ENCODE data around the gene GIPC1.
"Not testable (repeated sequence)": the region's sequence is repeated elsewhere in the genome, so short reads cannot be mapped to it uniquely, and the experiment has no call there.

Gene GIPC1

DNA sequence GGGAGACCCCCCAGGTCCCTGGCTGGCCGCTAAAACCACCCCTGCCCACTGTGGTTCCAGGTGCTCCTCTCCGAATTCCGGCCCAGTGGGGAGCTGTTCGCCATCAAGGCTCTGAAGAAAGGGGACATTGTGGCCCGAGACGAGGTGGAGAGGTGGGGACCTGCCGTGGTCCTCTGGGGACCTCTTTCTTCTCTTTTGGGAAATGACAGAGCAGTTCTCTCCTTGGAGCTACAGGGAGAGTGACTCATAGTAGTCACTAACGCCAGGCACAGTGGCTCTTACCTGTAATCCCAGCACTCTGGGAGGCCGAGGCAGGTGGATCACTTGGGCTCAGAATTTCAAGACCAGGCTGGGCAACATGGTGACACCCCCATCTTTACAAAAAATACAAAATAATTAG lies 28.1 kb downstream of the GIPC1 start:
- POLR2A ChIA-PET, result no interaction called here
- CTCF ChIA-PET, result interaction anchor here (0.7 to 5.4 kb wide), 5 partner anchors 12 to 331 kb away, joined by 3 to 50 read pairs (median 5); partner anchors contain the start of gene ASF1B
- no peak for DNase-seq (ENCODE audit: extremely low spot score)
- TF ChIP-seq, protein P1, sequence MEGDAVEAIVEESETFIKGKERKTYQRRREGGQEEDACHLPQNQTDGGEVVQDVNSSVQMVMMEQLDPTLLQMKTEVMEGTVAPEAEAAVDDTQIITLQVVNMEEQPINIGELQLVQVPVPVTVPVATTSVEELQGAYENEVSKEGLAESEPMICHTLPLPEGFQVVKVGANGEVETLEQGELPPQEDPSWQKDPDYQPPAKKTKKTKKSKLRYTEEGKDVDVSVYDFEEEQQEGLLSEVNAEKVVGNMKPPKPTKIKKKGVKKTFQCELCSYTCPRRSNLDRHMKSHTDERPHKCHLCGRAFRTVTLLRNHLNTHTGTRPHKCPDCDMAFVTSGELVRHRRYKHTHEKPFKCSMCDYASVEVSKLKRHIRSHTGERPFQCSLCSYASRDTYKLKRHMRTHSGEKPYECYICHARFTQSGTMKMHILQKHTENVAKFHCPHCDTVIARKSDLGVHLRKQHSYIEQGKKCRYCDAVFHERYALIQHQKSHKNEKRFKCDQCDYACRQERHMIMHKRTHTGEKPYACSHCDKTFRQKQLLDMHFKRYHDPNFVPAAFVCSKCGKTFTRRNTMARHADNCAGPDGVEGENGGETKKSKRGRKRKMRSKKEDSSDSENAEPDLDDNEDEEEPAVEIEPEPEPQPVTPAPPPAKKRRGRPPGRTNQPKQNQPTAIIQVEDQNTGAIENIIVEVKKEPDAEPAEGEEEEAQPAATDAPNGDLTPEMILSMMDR (IDR thresholded peaks at IDR 0.05; ENCODE audit: control extremely low read depth, extremely low read depth, low read depth, missing control alignments), result no peak

DNA sequence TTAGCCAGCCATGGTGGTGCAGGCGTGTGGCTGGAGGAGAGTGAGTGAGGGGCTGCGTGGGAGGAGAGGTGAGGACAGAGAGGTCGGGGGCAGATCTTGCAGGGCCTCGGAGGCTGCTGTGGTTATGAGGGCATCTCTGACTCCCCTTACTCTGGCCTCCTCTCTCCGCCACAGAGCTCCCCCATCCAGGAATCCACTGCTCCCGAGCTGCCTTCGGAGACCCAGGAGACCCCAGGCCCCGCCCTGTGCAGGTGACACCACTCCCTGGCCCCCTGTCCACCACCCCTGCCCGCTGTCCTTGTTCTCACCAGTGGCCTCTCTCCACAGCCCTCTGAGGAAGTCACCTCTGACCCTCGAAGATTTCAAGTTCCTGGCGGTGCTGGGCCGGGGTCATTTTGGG lies 28.5 kb downstream of the GIPC1 start:
- ChIA-PET POLR2A (interaction anchor here (0.7 kb wide), 1 partner anchor 76 kb away, joined by 3 read pairs; no protein-coding TSS in a partner anchor), CTCF (interaction anchor here (1.0 to 5.4 kb wide), 6 partner anchors 13 to 331 kb away, joined by 3 to 50 read pairs (median 4); partner anchors contain the start of genes ASF1B and GIPC1)
- DNase-seq (ENCODE audit: extremely low spot score), result no peak
- TF ChIP-seq, protein P1 (IDR thresholded peaks at IDR 0.05; ENCODE audit: control extremely low read depth, extremely low read depth, low read depth, missing control alignments), result no peak

DNA sequence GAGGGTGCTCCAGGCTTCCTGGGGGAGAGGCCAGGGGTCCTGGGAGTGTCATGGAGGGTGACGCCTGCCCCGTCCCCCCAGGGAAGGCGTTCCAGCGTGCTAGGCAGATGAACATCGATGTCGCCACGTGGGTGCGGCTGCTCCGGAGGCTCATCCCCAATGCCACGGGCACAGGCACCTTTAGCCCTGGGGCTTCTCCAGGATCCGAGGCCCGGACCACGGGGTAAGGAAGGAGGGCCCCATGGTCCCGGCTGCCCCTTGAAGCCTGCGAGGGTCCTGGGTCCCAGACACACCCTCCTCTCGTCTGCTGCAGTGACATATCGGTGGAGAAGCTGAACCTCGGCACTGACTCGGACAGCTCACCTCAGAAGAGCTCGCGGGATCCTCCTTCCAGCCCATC lies 32.2 kb downstream of the GIPC1 start:
- POLR2A ChIA-PET, result no interaction called here
- TF ChIP-seq, protein P1 (IDR thresholded peaks at IDR 0.05; ENCODE audit: control extremely low read depth, extremely low read depth, low read depth, missing control alignments), result no peak
- DNase-seq (ENCODE audit: extremely low spot score), result no peak
- CTCF ChIA-PET, result interaction anchor here (5.4 kb wide), 1 partner anchor 16 kb away, joined by 50 read pairs; no protein-coding TSS in a partner anchor

DNA sequence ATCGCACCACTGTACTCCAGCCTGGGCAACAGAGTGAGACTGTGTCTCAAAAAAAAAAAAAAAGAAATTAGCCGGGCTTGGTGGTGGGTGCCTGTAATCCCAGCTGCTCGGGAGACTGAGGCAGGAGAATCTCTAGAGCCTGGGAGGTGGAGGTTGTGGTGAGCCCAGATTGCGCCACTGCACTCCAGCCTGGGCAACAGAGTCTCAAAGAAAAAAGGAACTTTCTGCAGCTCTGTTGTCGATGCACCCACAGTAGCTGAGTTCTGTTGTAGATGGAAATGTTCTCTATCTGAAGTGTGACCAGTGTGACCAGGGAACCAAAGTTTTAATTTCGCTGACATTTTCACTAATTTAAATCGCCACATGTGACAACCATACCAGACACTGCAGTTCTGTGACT lies 33.5 kb downstream of the GIPC1 start:
- POLR2A ChIA-PET; DNase-seq (ENCODE audit: extremely low spot score): not testable (repeated sequence)
- CTCF ChIA-PET, result interaction anchor here (1.4 to 1.9 kb wide), 2 partner anchors 17 to 19 kb away, joined by 3 to 5 read pairs; no protein-coding TSS in a partner anchor

DNA sequence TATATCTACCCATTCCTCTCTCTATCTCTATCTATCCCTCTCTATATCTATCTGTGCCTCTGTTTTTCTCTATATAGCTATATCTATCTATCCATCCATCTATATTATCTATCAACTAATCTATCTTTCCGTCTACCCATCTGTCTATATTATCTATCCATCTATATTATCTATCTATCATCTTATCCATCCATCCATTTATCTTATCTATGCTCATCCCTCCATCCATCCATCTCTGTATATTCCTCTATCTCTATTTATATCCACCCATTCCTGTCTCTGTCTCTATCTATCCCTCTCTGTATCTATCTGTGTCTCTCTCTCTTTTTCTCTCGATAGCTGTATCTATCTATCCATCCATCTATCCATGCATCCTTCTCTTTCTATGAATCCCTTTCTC lies 35.0 kb downstream of the GIPC1 start:
- ChIA-PET POLR2A (no interaction called here), CTCF (interaction anchor here (0.6 to 1.9 kb wide), 3 partner anchors 19 to 38 kb away, joined by 3 to 5 read pairs (median 3); no protein-coding TSS in a partner anchor)
- TF ChIP-seq, protein P1 (IDR thresholded peaks at IDR 0.05; ENCODE audit: control extremely low read depth, extremely low read depth, low read depth, missing control alignments), result no peak
- no peak for DNase-seq (ENCODE audit: extremely low spot score)

DNA sequence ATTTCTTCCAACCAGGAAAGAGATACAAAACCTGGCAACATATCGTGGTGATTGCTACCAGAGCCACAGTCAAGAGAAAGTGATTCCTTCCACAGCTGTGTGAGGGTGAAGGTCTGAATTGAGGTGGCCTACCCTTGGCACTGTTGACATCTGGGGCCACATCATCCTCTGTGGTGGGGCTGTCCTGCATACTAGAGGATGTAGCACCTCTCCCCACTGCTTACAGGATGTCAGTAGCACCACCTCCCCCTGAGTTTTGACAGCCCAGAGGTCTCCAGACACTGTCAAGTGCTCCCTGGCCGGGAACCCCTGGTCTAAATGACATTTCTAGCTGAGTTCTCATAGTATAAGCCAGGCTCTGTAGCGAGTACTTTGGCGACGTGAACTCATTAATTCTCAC lies 36.2 kb downstream of the GIPC1 start:
- DNase-seq (ENCODE audit: extremely low spot score), result no peak
- POLR2A ChIA-PET, result no interaction called here
- CTCF ChIA-PET, result interaction anchor here (1.0 to 1.3 kb wide), 3 partner anchors 13 to 264 kb away, joined by 3 to 4 read pairs (median 4); no protein-coding TSS in a partner anchor
- TF ChIP-seq, protein P1 (IDR thresholded peaks at IDR 0.05; ENCODE audit: control extremely low read depth, extremely low read depth, low read depth, missing control alignments), result no peak

DNA sequence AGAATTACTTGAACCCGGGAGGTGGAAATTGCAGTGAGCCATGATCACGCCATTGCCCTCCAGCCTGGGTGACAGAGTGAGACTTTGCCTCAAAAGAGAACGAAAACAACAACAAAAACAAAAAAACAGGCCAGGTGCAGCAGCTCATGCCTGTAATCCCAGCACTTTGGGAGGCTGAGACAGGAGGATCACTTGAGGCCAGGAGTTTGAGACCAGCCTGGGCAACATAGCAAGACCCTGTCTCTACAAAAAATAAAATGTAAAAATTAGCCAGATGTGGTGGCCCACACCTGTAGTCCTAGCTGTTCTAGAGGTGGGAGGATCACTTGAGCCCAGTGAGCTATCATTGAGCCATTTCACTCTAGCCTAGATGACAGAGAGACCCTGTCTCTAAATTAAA lies 43.6 kb downstream of the GIPC1 start:
- DNase-seq (ENCODE audit: extremely low spot score), result not testable (repeated sequence)
- POLR2A ChIA-PET, result interaction anchor here (0.6 kb wide), 1 partner anchor 14 kb away, joined by 8 read pairs; no protein-coding TSS in a partner anchor
- CTCF ChIA-PET, result interaction anchor here (1.4 to 2.9 kb wide), 2 partner anchors 20 to 28 kb away, joined by 6 to 9 read pairs; no protein-coding TSS in a partner anchor
